ENCODE measurements around the gene ENG.

DNA sequence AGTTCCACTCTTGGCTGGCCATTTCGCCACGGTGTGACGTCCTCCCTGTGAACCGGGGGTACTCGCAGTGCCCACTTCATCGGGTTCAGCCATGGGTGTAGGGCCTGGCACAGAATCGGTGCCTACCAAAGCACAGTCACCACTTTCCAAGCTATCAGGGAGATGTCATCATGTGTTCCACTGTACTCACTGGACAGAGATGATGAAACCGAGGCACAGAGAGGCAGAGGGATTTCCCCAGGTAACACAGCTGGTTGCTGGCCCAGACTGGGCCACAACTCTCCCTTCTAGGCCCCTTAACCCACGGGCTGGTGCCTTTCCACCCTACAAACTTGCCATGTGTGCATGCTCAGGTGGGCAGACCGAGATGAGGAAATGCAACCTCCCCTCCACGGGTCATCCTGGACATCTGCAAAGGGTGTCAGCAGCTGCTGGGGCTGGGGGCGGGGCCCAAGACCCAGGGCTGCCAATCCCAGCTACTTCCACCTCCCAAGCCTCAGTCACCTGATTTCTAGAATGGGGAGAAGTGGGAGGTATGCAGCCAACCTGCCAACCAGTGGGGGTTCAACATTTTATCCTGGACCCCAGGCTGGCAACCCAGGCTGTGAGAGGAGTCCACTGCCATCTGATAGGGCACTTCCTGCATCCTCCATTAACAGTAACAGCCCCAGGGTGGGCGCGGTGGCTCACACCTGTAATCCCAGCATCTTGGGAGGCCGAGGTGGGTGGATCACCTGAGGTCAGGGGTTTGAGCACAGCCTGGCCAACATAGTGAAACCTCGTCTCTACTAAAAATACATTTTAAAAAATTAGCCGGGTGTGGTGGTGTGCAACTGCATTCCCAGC, 75.1 kb downstream of the ENG start:
- TF ChIP-seq CTCF (conservative IDR thresholded peaks at IDR 0.05; ENCODE audit: low read depth, low read length), result no peak
- no peak for TF ChIP-seq BHLHE40 (IDR thresholded peaks at IDR 0.05; ENCODE audit: low read depth, low read length)
- no peak for TF ChIP-seq CHD1 (IDR thresholded peaks at IDR 0.05; ENCODE audit: low read depth, low read length)
- TF ChIP-seq POLR2A (IDR thresholded peaks at IDR 0.05; ENCODE audit: low read depth, low read length), result no peak
- no peak for TF ChIP-seq SMC3 (IDR thresholded peaks at IDR 0.05; ENCODE audit: low read depth, low read length)
- no peak for TF ChIP-seq MAZ (IDR thresholded peaks at IDR 0.05; ENCODE audit: borderline replicate concordance, low read depth, low read length)
- no peak for TF ChIP-seq RFX5 (IDR thresholded peaks at IDR 0.05; ENCODE audit: low read depth, low read length)
- no peak for TF ChIP-seq RAD21 (IDR thresholded peaks at IDR 0.05; ENCODE audit: low read length)
- TF ChIP-seq RCOR1 (IDR thresholded peaks at IDR 0.05; ENCODE audit: insufficient replicate concordance, low read length), result no peak
- no peak for TF ChIP-seq MAFK (IDR thresholded peaks at IDR 0.05; ENCODE audit: low read depth, low read length)
- TF ChIP-seq USF2 (IDR thresholded peaks at IDR 0.05; ENCODE audit: low read depth, low read length), result no peak
- no peak for TF ChIP-seq MXI1 (IDR thresholded peaks at IDR 0.05; ENCODE audit: borderline replicate concordance, low read depth, low read length)
